Stimulated activated CD4-positive, alpha-beta T cell treated with anti-CD3 and anti-CD28 coated beads, Interleukin-2, amount 100 ng/mL, for 24 hours (primary cell): ENCODE data around the gene ZBP1.

ENCODE experiments used
- DNase-seq, 2 donors: peaks; one replicate each; pipeline ENCODE4 v3.0.0-alpha.2; 2020

The ZBP1 gene

GRCh38 chr20:57620274-57620990 lies at the start of gene ZBP1:
Gene ZBP1 (minus strand): TSS chr20:57620426. CDS start chr20:57620295, 131 bp downstream.
- DNase-seq: peak; percentile 53 to 54

- no peak for DNase-seq
Observed at GRCh38 chr20:57669632-57670031, 49.4 kb upstream of the ZBP1 start.

GRCh38 chr20:57667924-57668782 lies 47.9 kb upstream of the ZBP1 start:
- no peak for DNase-seq

GRCh38 chr20:57667388-57667787 lies 47.2 kb upstream of the ZBP1 start:
- no peak for DNase-seq

- no peak for DNase-seq
Observed at GRCh38 chr20:57666834-57667157, 46.6 kb upstream of the ZBP1 start.

GRCh38 chr20:57666106-57666833 lies 46.0 kb upstream of the ZBP1 start:
- DNase-seq: no peak

- DNase-seq: no peak
Observed at GRCh38 chr20:57665589-57665971, 45.4 kb upstream of the ZBP1 start.

GRCh38 chr20:57664924-57665588 lies 44.8 kb upstream of the ZBP1 start:
- no peak for DNase-seq

- no peak for DNase-seq
Observed at GRCh38 chr20:57664476-57664875, 44.2 kb upstream of the ZBP1 start.

GRCh38 chr20:57663681-57664451 lies 43.6 kb upstream of the ZBP1 start:
- DNase-seq: no peak

GRCh38 chr20:57663241-57663640 lies 43.0 kb upstream of the ZBP1 start:
- DNase-seq: no peak

- no peak for DNase-seq
Observed at GRCh38 chr20:57662456-57663240, 42.4 kb upstream of the ZBP1 start.

GRCh38 chr20:57661746-57662455 lies 41.7 kb upstream of the ZBP1 start:
- DNase-seq: no peak

GRCh38 chr20:57660922-57661745 lies 40.9 kb upstream of the ZBP1 start:
- DNase-seq: no peak

GRCh38 chr20:57660181-57660921 lies 40.1 kb upstream of the ZBP1 start:
- DNase-seq: no peak

GRCh38 chr20:57659517-57660180 lies 39.4 kb upstream of the ZBP1 start:
- no peak for DNase-seq

- no peak for DNase-seq
Observed at GRCh38 chr20:57658833-57659516, 38.7 kb upstream of the ZBP1 start.

GRCh38 chr20:57658447-57658832 lies 38.2 kb upstream of the ZBP1 start:
- no peak for DNase-seq
